Stimulated activated naive CD8-positive, alpha-beta T cell treated with anti-CD3 and anti-CD28 coated beads, Interleukin-15, Interleukin-2, amounts not matched to agents 100 ng/mL and 50 ng/mL, for 24 hours (primary cell): ENCODE data around the gene C6orf163.
A peak's percentile ranks its signal among the peaks of the same experiment; 100 is the strongest.
"Not testable (repeated sequence)": the region's sequence is repeated elsewhere in the genome, so short reads cannot be mapped to it uniquely, and the experiment has no call there.

Experiments
- H3K27ac Mint-ChIP-seq: one replicate; pipeline ENCODE4 v1.8.0; 2021; ENCODE audit warnings: mild to moderate bottlenecking, mixed read lengths
- H3K27me3 Mint-ChIP-seq: one replicate; pipeline ENCODE4 v1.8.0; 2021; ENCODE audit warnings: mixed read lengths
- H3K36me3 Mint-ChIP-seq: one replicate; pipeline ENCODE4 v1.8.0; 2021; ENCODE audit warnings: low read depth, mixed read lengths
- H3K4me1 Mint-ChIP-seq: one replicate; pipeline ENCODE4 v1.8.0; 2021; ENCODE audit warnings: low read depth, mixed read lengths
- H3K4me3 Mint-ChIP-seq: one replicate; pipeline ENCODE4 v1.8.0; 2021; ENCODE audit warnings: mild to moderate bottlenecking, mixed read lengths
- H3K9me3 Mint-ChIP-seq: one replicate; pipeline ENCODE4 v1.8.0; 2021; ENCODE audit warnings: mixed read lengths

Gene C6orf163

DNA sequence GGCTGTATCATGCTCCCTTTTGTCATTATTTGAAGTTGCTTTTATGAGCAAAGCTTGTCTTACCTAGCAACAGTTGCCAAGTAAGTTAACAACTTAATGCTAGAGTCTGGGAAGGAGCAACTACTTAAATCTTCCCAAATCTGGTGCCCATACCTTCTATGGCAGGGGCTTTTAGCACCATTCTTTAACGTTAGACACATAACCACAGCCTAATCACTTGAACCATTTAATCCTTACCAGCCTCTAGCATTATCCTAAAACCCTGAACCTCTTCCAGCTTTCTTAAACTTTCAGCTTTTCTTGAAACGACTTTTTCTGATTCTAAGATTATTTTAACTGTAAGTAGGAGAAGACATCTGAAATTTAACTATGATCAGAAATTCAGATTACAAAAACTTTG is at the start of gene C6orf163:
Gene C6orf163, plus strand, starts transcription at position 83 of the 400 bp plus-strand sequence. Its CDS starts 287 bp downstream, at position 370.
- no peaks in the 10 kb centered on the region for H3K4me1 Mint-ChIP-seq
- H3K4me3 Mint-ChIP-seq = no peak within 1 kb of the TSS
- peak within 1 kb of the TSS; percentile 58 for H3K27ac Mint-ChIP-seq

DNA sequence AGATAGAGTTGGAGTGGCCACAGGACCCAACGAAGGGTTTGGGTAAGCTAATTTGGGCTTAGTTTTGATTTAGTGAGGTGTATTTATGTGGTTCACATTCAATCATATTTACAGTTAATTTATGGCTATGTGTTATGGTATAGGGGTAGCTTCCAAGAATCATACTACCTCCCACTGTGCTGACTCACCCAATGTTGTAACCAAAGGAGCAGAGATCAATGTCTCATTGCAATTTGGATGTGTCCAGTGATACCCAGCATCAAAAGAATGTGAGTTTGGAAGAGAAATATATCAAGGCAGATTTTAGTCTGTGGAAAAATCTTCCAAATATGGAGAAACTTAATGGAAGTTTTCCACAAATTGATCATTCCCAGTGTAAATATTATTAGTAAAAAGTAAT is 47.5 kb upstream of the C6orf163 start:
- H3K9me3 Mint-ChIP-seq = peaks cover under 1% of the 10 kb centered on the region
- H3K4me3 Mint-ChIP-seq = no peak overlapping the region
- no peaks in the 10 kb centered on the region for H3K4me1 Mint-ChIP-seq
- no peak overlapping the region for H3K27ac Mint-ChIP-seq
- H3K27me3 Mint-ChIP-seq = peaks cover 39% of the 10 kb centered on the region
- no peaks in the 10 kb centered on the region for H3K36me3 Mint-ChIP-seq

More for the DNA sequence above, at the start of gene C6orf163:
- H3K36me3 Mint-ChIP-seq = peaks cover 10% of the 10 kb centered on the region
- H3K27me3 Mint-ChIP-seq = no peaks in the 10 kb centered on the region
- no peaks in the 10 kb centered on the region for H3K9me3 Mint-ChIP-seq

DNA sequence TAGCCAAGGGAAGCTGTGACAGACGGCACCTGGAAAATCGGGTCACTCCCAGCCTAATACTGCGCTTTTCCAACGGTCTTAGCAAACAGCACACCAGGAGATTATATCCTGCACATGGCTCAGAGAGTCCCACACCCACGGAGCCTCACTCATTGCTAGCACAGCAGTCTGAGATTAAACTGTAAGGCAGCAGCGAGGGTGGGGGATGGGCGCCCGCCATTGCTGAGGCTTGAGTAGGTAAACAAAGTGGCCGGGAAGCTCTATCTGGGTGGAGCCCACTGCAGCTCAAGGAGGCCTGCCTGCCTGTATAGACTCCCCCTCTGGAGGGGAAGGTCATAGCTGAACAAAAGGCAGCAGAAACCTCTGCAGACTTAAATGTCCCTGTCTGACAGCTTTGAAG is 43.3 kb upstream of the C6orf163 start:
- not testable (repeated sequence) for H3K9me3 Mint-ChIP-seq, H3K4me3 Mint-ChIP-seq, H3K27ac Mint-ChIP-seq, H3K4me1 Mint-ChIP-seq, H3K36me3 Mint-ChIP-seq
- H3K27me3 Mint-ChIP-seq = peaks cover 54% of the 10 kb centered on the region

DNA sequence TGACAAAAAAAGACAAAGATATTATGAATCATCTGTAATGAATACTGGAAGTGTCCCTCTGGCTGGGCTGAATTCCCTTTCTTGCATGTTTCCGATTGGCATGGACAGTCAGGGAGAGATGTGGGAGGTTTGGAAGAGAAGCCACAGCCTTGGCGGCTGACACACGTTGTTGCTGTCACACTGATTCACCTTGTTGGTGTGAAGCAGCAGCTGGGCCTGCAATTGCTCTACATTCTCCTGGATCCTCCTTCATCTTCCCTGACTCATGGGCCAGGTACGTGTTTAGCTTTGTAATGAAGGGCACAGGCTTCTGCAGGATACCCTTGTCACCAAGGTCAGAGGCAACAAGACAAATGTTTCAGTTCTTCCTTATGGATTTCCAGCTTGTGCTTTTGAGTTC is 35.6 kb upstream of the C6orf163 start:
- Mint-ChIP-seq H3K4me3 (no peak overlapping the region), H3K27me3 (peaks cover 26% of the 10 kb centered on the region), H3K27ac (no peak overlapping the region), H3K36me3 (no peaks in the 10 kb centered on the region), H3K9me3 (no peaks in the 10 kb centered on the region), H3K4me1 (no peaks in the 10 kb centered on the region)

DNA sequence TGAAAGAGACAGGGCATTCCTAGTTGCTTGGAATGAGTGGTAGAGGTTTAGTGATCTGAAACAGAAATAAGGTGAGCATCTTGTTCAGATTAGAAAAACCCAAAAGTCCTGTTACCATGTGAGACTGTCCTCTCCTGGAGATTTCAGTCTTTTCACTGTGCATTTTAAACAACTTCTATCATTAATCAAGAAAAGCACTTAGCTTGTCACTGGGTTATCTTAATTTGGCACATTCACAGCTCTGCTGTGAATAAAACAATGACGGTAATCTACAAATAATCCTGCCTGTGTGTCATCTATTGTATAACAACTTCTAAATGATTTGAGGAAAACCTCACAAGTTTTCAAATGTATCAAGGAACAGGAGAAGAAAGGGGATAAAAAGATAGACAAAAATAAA is 31.8 kb upstream of the C6orf163 start:
- Mint-ChIP-seq H3K27ac (no peak overlapping the region), H3K4me3 (no peak overlapping the region), H3K36me3 (no peaks in the 10 kb centered on the region), H3K4me1 (no peaks in the 10 kb centered on the region), H3K27me3 (peaks cover 42% of the 10 kb centered on the region), H3K9me3 (no peaks in the 10 kb centered on the region)

DNA sequence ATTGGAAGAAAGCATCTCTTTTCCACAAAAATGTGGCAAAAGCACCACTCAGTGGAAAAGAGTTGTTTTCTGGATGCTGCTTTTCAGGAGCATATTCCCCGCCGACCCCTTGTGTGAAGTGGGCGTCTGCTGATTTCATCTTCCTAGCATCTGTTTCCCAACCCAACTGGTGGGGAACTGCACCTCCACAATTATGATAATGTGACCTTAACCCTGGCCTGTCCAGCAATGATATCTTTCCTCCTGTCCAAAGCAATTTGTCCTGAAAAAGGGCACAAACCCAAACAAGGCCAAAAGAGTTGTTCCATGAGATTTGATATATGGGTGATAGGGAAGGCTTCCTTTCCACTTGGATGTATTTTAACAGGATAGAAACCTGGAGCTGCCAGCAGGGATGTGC is 29.5 kb upstream of the C6orf163 start:
- Mint-ChIP-seq H3K9me3 (no peaks in the 10 kb centered on the region), H3K27me3 (peaks cover 37% of the 10 kb centered on the region), H3K36me3 (no peaks in the 10 kb centered on the region), H3K27ac (no peak overlapping the region), H3K4me3 (no peak overlapping the region), H3K4me1 (no peaks in the 10 kb centered on the region)

DNA sequence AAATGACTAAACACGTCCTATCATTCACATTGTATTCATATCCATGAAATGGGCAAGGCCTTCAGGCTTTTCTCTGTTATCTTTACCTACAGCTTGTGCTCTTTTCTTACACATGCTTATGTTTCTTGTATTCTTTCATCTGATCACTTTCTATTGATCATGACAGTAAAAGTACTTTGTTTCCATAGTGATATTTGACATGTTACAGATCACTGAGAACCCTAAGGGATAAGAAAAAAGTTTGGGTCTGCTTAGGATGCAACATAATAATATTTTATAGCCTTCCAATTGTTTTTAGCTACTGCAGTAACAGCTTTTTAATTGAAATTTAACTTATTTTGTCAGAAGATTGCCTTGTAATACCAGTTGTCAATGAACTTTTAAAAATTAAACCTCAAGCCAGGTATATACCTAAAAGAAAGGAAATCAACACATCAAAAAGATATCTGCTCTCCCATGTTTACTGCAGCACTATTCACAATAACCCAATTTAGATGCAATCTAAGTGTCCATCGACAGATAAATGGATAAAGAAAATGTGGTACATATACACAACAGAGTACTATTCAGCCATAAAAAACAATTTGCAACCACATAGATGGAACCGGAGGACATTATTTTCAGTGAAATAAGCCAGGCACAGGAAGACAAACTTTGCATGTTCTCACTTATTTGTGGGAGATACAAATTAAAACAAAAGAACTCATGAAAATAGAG is 25.2 kb upstream of the C6orf163 start:
- Mint-ChIP-seq H3K9me3 (no peaks in the 10 kb centered on the region), H3K4me1 (peaks cover 18% of the 10 kb centered on the region), H3K4me3 (no peak overlapping the region)

DNA sequence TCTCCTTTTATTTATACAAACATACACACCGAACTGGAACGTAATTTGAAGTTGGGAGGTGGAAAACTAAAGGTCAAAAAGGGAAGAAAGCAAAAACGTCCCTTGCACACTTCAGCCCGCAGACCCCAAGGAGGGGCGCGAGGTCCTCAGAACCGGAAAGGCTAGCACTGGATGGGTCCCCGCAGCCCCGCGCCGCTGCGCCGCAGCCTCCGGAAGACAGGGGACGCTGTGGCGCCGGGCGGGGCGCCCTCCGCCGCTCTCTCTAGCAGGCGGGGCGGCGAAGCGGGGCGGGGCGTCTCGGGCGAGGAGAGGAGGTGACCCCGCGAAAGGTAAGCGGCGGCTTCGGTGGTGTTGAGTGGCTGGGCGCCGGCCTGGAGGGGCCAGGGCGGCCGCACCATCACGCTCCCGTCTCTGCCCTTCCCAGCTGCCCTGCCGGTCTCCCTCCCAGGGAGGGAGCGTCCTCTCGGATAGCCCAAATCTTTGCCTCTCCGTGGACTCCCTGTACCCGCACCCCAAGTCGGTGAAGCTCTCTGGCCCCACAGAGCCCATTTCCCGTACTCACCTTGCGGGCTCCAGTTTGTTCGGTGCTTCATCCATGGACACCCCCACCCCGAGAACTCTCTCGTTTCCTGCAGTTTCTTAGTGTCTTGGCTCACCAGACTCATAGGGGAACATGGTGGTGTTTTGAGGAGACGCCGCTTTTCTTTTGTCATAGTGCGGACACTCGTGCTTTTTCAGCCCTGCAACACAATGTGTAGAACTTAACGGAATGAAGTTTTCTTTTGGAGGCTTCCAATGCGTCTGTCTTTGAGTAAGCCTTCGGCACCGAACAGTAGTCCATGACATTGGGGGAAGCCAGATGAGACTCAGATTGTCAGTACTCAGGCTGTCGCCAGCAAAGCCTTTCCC is 22.1 kb upstream of the C6orf163 start, which contains the start of gene SMIM8:
Gene SMIM8, plus strand, starts transcription at position 285 of the 909 bp plus-strand sequence. CDS start 14,444 bp downstream, outside the sequence.
- peak within 1 kb of the TSS; percentile 97 for H3K4me3 Mint-ChIP-seq
- H3K9me3 Mint-ChIP-seq = peaks cover 4% of the 10 kb centered on the region
- no peaks in the 10 kb centered on the region for H3K36me3 Mint-ChIP-seq
- peak within 1 kb of the TSS; percentile 91 for H3K27ac Mint-ChIP-seq
- H3K27me3 Mint-ChIP-seq = no peaks in the 10 kb centered on the region
- peaks cover 18% of the 10 kb centered on the region for H3K4me1 Mint-ChIP-seq

More for the DNA sequence above, 25.2 kb upstream of the C6orf163 start:
- Mint-ChIP-seq H3K36me3 (no peaks in the 10 kb centered on the region), H3K27me3 (peaks cover 18% of the 10 kb centered on the region), H3K27ac (no peak overlapping the region)

DNA sequence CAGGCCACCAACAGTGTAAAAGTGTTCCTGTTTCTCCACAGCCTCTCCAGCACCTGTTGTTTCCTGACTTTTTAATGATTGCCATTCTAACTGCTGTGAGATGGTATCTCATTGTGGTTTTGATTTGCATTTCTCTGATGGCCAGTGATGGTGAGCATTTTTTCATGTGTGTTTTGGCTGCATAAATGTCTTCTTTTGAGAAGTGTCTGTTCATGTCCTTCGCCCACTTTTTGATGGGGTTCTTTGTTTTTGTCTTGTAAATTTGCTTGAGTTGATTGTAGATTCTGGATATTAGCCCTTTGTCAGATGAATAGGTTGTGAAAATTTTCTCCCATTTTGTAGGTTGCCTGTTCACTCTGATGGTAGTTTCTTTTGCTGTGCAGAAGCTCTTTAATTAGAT is 20.7 kb upstream of the C6orf163 start:
- H3K27ac Mint-ChIP-seq, H3K9me3 Mint-ChIP-seq, H3K27me3 Mint-ChIP-seq, H3K36me3 Mint-ChIP-seq: not testable (repeated sequence)
- Mint-ChIP-seq H3K4me1 (peaks cover 18% of the 10 kb centered on the region), H3K4me3 (peak overlapping the region; percentile 97)

DNA sequence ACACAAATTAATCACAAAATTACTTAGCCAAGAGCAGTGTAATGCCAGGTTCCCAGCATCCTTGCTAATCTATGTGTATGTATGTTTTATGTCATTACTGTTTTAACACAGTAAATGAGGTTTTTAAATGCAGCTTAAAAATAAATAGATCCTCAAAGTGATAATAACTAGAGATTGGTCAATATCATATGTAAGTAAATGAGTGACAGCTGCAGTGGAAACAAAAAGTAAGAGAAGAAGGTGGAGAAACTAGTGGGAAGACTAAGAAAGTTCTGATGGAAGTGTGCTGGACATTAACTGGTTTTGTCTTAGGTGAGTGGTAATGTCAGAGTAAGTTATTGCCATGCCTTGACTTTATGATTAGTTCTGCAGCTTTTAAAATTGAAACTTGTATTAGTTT is 13.7 kb upstream of the C6orf163 start:
- Mint-ChIP-seq H3K27ac (peak overlapping the region; percentile 11), H3K4me3 (no peak overlapping the region), H3K4me1 (peaks cover 19% of the 10 kb centered on the region), H3K27me3 (no peaks in the 10 kb centered on the region), H3K36me3 (peaks cover 21% of the 10 kb centered on the region), H3K9me3 (peaks cover 15% of the 10 kb centered on the region)

DNA sequence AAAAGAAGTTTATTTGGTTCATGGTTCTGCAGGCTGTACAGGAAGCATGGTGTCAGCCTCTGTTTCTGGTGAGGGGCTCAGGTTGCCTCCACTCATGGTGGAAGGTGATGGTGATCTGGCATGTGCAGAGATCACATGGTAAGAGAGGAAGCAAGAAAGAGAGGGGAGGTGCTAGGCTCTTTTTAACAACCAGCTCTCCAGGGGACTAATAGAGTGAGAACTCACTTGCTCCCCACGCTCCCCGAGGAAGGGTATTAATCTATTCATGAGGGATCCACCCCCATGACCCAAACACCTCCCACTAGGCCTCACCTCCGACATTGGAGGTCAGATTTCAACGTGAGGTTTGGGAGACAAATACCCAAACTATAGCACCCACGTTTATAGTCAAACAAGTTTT is 11.6 kb upstream of the C6orf163 start:
- peaks cover 11% of the 10 kb centered on the region for H3K9me3 Mint-ChIP-seq
- no peak overlapping the region for H3K27ac Mint-ChIP-seq
- peaks cover 19% of the 10 kb centered on the region for H3K36me3 Mint-ChIP-seq
- peaks cover 19% of the 10 kb centered on the region for H3K4me1 Mint-ChIP-seq
- no peak overlapping the region for H3K4me3 Mint-ChIP-seq
- no peaks in the 10 kb centered on the region for H3K27me3 Mint-ChIP-seq

DNA sequence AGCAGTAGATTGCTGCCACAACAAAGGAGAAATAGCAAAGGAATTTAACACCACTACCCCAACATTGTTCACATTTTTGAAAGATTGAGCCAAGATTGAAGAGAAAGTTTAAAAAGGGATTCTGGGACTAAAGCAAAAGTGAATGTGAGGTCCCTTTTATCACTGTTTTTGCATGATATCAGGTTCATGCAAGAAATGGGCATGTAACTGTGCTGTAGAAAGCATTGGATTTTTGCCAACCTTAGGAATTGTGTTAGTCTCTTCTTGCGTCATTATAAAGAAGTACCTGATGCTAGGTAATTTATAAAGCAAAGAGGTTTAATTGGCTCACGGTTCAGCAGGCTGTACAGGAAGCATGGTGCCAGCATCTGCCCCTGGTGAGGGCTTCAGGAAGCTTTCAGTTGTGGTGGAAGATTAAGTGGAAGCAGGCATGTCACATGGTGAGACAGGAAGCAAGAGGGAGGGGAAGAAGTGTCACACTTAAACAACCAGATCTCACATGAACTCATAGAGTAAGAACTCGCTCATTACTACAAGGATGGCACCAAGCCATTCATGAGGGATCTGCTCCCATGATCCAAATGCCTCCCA is 10.9 kb upstream of the C6orf163 start:
- Mint-ChIP-seq H3K36me3 (peaks cover 16% of the 10 kb centered on the region), H3K4me1 (peaks cover 19% of the 10 kb centered on the region), H3K27ac (no peak overlapping the region), H3K4me3 (no peak overlapping the region), H3K9me3 (peaks cover 11% of the 10 kb centered on the region), H3K27me3 (no peaks in the 10 kb centered on the region)

DNA sequence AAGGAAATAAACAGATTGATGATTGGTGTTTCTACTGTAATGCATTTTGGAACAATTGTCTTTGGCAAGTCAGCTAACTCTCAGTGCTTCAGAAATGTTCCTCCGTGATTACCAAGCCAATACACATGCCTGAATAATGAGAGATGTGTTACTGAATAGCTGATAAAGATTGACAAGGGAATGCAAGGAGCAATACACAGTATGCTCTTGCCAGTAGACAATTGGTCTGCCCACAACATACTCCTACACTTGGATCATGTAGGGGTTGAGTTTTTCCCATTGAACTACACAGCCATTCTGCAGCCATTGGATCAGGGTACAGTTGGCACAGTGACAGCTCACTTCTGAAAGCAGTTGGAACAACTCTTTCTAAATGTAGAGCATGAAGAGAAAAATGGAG is 9.9 kb upstream of the C6orf163 start:
- H3K4me1 Mint-ChIP-seq = peaks cover 19% of the 10 kb centered on the region
- H3K4me3 Mint-ChIP-seq = no peak overlapping the region
- peaks cover 11% of the 10 kb centered on the region for H3K9me3 Mint-ChIP-seq
- H3K36me3 Mint-ChIP-seq = peaks cover 16% of the 10 kb centered on the region
- H3K27ac Mint-ChIP-seq = no peak overlapping the region
- H3K27me3 Mint-ChIP-seq = no peaks in the 10 kb centered on the region

DNA sequence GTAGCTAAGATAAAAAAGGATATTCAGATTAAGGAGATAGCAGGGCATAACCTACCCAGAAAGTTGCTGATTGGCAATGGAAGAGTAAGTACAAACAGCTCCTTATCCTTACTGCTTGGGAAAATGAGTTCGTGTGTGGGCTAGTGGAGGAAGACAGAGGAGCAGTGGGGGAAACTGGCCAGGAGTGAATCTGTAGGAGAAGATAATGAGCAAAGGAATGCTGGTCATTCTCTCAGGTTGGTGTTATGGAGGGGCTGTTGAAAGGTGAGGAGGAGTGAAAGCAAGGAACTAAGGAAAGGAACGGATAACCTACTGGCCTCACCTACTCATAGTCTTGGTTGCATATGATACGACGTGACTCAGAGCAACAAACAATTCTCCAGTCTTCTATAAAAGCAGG is 8.2 kb upstream of the C6orf163 start:
- peaks cover 11% of the 10 kb centered on the region for H3K9me3 Mint-ChIP-seq
- H3K4me3 Mint-ChIP-seq = no peak overlapping the region
- H3K4me1 Mint-ChIP-seq = peaks cover 14% of the 10 kb centered on the region
- peaks cover 20% of the 10 kb centered on the region for H3K36me3 Mint-ChIP-seq
- H3K27ac Mint-ChIP-seq = no peak overlapping the region
- no peaks in the 10 kb centered on the region for H3K27me3 Mint-ChIP-seq

DNA sequence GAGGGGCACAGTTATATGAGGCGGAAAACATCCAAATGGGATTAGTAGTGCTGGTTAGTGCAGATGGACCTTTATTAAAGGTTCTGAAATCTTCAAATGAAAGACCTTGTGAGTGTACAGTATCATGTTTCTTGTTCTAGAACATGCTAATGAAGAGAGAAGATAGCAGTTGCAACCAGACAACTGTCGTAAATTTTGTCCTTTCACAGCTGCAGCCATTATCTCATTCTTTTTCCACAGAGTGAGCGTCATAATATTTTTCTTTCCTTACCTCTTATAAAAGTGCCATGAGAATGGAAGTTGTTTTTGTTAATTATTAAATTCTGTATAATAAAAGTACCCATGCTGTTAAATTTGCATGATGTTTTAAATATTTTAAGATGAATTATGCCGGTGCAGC is 4.4 kb upstream of the C6orf163 start:
- Mint-ChIP-seq H3K9me3 (no peaks in the 10 kb centered on the region), H3K36me3 (peaks cover 10% of the 10 kb centered on the region), H3K4me1 (no peaks in the 10 kb centered on the region), H3K4me3 (no peak overlapping the region), H3K27me3 (no peaks in the 10 kb centered on the region), H3K27ac (no peak overlapping the region)
